Loucy (cell line): Measurements from ENCODE around the gene ZFHX3.

Source experiments
- CTCF ChIP-seq: fragments of 200-600 bp; sonication (generic); conservative IDR thresholded peaks from 2 replicates; pipeline ENCODE4 v1.5.1; 2014; ENCODE audit warnings: mild to moderate bottlenecking, antibody characterized with exemption, low read length
- EZH2phosphoT487 ChIP-seq: fragments of 200-600 bp; IDR thresholded peaks from 2 replicates; pipeline ENCODE4 v1.6.1; 2018; ENCODE audit warnings: antibody characterized with exemption, mild to moderate bottlenecking, moderate library complexity, borderline replicate concordance

DNA sequence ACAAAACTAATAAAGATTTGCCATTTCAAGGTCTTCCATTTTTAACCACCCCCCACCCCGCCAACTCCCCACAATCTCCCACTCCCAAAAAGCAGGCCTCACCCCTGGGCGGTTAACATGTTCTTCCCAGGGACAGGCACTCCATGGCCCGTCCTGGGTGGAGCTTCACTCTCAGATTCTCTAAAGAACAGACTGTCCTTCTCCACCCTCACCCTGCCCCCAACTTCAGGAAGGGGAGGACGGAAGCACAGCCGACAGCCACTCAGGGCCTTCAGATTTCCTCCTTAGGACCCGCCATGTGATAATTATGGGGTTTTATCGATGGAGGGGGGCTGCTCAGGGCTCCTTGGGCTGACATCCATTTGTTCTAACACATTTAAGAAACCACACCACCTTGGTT is 61.9 kb downstream of the ZFHX3 start:
- TF ChIP-seq CTCF, result no peak
- TF ChIP-seq EZH2phosphoT487, result no peak
